ENCODE data around the gene FSIP1. TPM values are rescaled to one million over a fixed set of nuclear protein-coding genes. Genes with fewer than 3 reads are reported as not detected.

The FSIP1 gene
- total and polyA plus RNA-seq, 9 of the 15 experiments (the other 6 are each of a cell fraction or from before 2014, with no cell fraction given): 0.07 to 0.51 (median 0.29) TPM

GRCh38 chr15:39782441-39783138 is at the start of gene FSIP1 (continued):
- no peak for TF ChIP-seq GTF3C2 (IDR thresholded peaks at IDR 0.05; ENCODE audit: borderline replicate concordance, extremely low read depth, insufficient read length)
- TF ChIP-seq ZNF408 (CRISPR knock-in tag; IDR thresholded peaks at IDR 0.05; ENCODE audit: low read depth): no peak
- TF ChIP-seq TBP (optimal IDR thresholded peaks at IDR 0.05; ENCODE audit: low read depth, low read length): peak; percentile 73
- TF ChIP-seq EWSR1 (IDR thresholded peaks at IDR 0.05; ENCODE audit: borderline replicate concordance, low read depth, partially characterized antibody): no peak
- TF ChIP-seq ZNF3 (CRISPR knock-in tag; IDR thresholded peaks at IDR 0.05): no peak
- no peak for TF ChIP-seq ZNF444 (CRISPR knock-in tag; IDR thresholded peaks at IDR 0.05)
- TF ChIP-seq SREBF2 (CRISPR knock-in tag; IDR thresholded peaks at IDR 0.05): no peak
- no peak; the same call in 1 of the 2 replicates for TF ChIP-seq JUN (IDR thresholded peaks at IDR 0.05; ENCODE audit: borderline replicate concordance, low read depth, low read length)
- TF ChIP-seq JUN (CRISPR knock-in tag; IDR thresholded peaks at IDR 0.05; ENCODE audit: borderline replicate concordance): no peak
- no peak for TF ChIP-seq POU5F1 (IDR thresholded peaks at IDR 0.05; ENCODE audit: borderline replicate concordance, low read depth, low read length, partially characterized antibody)
- TF ChIP-seq MTA3 (IDR thresholded peaks at IDR 0.05; ENCODE audit: borderline replicate concordance): peak; percentile 33; the same call in 1 of the 2 replicates
- TF ChIP-seq ZBTB33 (CRISPR knock-in tag; IDR thresholded peaks at IDR 0.05): no peak
- TF ChIP-seq ZNF354B (CRISPR knock-in tag; IDR thresholded peaks at IDR 0.05): no peak
- TF ChIP-seq ARHGAP35 (IDR thresholded peaks at IDR 0.05; ENCODE audit: partially characterized antibody): peak; percentile 94
- no peak for TF ChIP-seq ZNF280B (CRISPR knock-in tag; IDR thresholded peaks at IDR 0.05)
- TF ChIP-seq NBN (IDR thresholded peaks at IDR 0.05; ENCODE audit: low read depth): 0 out of 2 replicates have a peak, but pooled peaks have one; percentile 24
- no peak for TF ChIP-seq PBX2 (CRISPR knock-in tag; IDR thresholded peaks at IDR 0.05; ENCODE audit: low read depth)
- TF ChIP-seq PBX2 (tag; conservative IDR thresholded peaks at IDR 0.05; ENCODE audit: low read depth): no peak
- no peak for TF ChIP-seq ZNF263 (CRISPR knock-in tag; IDR thresholded peaks at IDR 0.05; ENCODE audit: borderline replicate concordance)

Measured in K562 (cell line).